GM12878 (cell line): ENCODE measurements around the gene ETNK1. TPM values are rescaled to one million over a fixed set of nuclear protein-coding genes. Genes with fewer than 3 reads are reported as not detected.

ENCODE experiments used
- CBX5 ChIP-seq: sonication (generic); IDR thresholded peaks from 2 replicates; pipeline ENCODE4 v1.6.1; 2016; ENCODE audit warnings: low read depth, moderate library complexity, mild to moderate bottlenecking, inconsistent platforms
- CREB1 ChIP-seq: IDR thresholded peaks from 2 replicates; pipeline ENCODE4 v1.6.1; 2012; ENCODE audit warnings: low read depth, mild to moderate bottlenecking, inconsistent platforms
- DPF2 ChIP-seq: fragments of 450-650 bp; IDR thresholded peaks from 2 replicates; pipeline ENCODE4 v1.6.1; 2017; ENCODE audit warnings: mild to moderate bottlenecking
- FOXM1 ChIP-seq: IDR thresholded peaks from 2 replicates; pipeline ENCODE4 v1.6.1; 2012; ENCODE audit warnings: low read depth, mild to moderate bottlenecking, inconsistent platforms, low read length, moderate library complexity
- IRF3 ChIP-seq: fragments of 450-650 bp; IDR thresholded peaks from 2 replicates; pipeline ENCODE4 v1.6.1; 2014; ENCODE audit warnings: mild to moderate bottlenecking
- JUNB ChIP-seq: IDR thresholded peaks from 2 replicates; pipeline ENCODE4 v1.6.1; 2016; ENCODE audit warnings: antibody characterized with exemption, mild to moderate bottlenecking
- MAX ChIP-seq: IDR thresholded peaks from 2 replicates; pipeline ENCODE4 v1.6.1; 2012; ENCODE audit warnings: low read depth, low read length, improper control_type of control experiment
- NFIC ChIP-seq: IDR thresholded peaks from 2 replicates; pipeline ENCODE4 v1.6.1; 2012; ENCODE audit warnings: low read depth, mild to moderate bottlenecking, inconsistent platforms, low read length, moderate library complexity
- RFX5 ChIP-seq: IDR thresholded peaks from 2 replicates; pipeline ENCODE4 v1.6.1; 2011; ENCODE audit warnings: low read depth, low read length, improper control_type of control experiment
- TARDBP ChIP-seq: IDR thresholded peaks from 2 replicates; pipeline ENCODE4 v1.6.1; 2016; ENCODE audit warnings: borderline replicate concordance
- ZNF384 ChIP-seq: IDR thresholded peaks from 2 replicates; pipeline ENCODE4 v1.6.1; 2012; ENCODE audit warnings: low read depth, mild to moderate bottlenecking, low read length, improper control_type of control experiment, borderline replicate concordance
- polyA plus RNA-seq, 11 experiments: library from polyadenylated mRNA; depleted of rRNA in 4 of 11; unstranded in 6 of 11; stranded (reverse) in 5 of 11; fragments of >200 nt; fragmentation: Nextera tagmentation in 4 of 11; fragmentation: Illumina TruSeq in 1 of 11; extraction: Ambion mirVana in 4 of 11; extraction: Trizol in 1 of 11; gene quantifications; 1 replicate in 1 of 11; 2 replicates in 10 of 11; pipeline versions ENCODE4 v1.2.1 to v1.2.3, GENCODE V29; 2011 to 2016; ENCODE audit warnings: inconsistent platforms in 2 of 11, missing spikeins in 2 of 11, low read depth in 1 of 11
- total RNA-seq, 4 experiments: library from RNA; depleted of rRNA in 3 of 4; stranded (reverse); fragments of >200 nt in 3 of 4; fragmentation: Illumina TruSeq in 1 of 4; extraction: Trizol in 1 of 4; gene quantifications; 2 replicates each; pipeline versions ENCODE4 v1.2.1 to v1.2.3, GENCODE V29; 2013 to 2021
- TF ChIP-seq, protein P1 (sequence below): IDR thresholded peaks from 2 replicates; pipeline ENCODE4 v1.6.1; 2012; ENCODE audit warnings: improper control_type of control experiment, low read depth, low read length; ENCODE audit not compliant: insufficient replicate concordance

Gene ETNK1
- total and polyA plus RNA-seq, 10 of the 15 experiments (the other 5 are each of a cell fraction or from before 2014, with no cell fraction given): 12.3 to 69.4 (median 34.2) TPM

GRCh38 chr12:22683131-22683530 is 58.2 kb downstream of the ETNK1 start (continued):
- no peak for TF ChIP-seq RFX5
- no peak for TF ChIP-seq JUNB
- no peak for TF ChIP-seq FOXM1
- no peak for TF ChIP-seq ZNF384
- TF ChIP-seq MAX: no peak
- no peak for TF ChIP-seq TARDBP
- no peak for TF ChIP-seq NFIC
- TF ChIP-seq CREB1: no peak
- TF ChIP-seq CBX5: no peak
- TF ChIP-seq, protein P1, sequence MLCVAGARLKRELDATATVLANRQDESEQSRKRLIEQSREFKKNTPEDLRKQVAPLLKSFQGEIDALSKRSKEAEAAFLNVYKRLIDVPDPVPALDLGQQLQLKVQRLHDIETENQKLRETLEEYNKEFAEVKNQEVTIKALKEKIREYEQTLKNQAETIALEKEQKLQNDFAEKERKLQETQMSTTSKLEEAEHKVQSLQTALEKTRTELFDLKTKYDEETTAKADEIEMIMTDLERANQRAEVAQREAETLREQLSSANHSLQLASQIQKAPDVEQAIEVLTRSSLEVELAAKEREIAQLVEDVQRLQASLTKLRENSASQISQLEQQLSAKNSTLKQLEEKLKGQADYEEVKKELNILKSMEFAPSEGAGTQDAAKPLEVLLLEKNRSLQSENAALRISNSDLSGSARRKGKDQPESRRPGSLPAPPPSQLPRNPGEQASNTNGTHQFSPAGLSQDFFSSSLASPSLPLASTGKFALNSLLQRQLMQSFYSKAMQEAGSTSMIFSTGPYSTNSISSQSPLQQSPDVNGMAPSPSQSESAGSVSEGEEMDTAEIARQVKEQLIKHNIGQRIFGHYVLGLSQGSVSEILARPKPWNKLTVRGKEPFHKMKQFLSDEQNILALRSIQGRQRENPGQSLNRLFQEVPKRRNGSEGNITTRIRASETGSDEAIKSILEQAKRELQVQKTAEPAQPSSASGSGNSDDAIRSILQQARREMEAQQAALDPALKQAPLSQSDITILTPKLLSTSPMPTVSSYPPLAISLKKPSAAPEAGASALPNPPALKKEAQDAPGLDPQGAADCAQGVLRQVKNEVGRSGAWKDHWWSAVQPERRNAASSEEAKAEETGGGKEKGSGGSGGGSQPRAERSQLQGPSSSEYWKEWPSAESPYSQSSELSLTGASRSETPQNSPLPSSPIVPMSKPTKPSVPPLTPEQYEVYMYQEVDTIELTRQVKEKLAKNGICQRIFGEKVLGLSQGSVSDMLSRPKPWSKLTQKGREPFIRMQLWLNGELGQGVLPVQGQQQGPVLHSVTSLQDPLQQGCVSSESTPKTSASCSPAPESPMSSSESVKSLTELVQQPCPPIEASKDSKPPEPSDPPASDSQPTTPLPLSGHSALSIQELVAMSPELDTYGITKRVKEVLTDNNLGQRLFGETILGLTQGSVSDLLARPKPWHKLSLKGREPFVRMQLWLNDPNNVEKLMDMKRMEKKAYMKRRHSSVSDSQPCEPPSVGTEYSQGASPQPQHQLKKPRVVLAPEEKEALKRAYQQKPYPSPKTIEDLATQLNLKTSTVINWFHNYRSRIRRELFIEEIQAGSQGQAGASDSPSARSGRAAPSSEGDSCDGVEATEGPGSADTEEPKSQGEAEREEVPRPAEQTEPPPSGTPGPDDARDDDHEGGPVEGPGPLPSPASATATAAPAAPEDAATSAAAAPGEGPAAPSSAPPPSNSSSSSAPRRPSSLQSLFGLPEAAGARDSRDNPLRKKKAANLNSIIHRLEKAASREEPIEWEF: no peak
- TF ChIP-seq DPF2: no peak
- TF ChIP-seq IRF3: no peak
- TF ChIP-seq, all 136 proteins: peak for 0
